ENCODE measurements around the gene RNF14. TPM values are rescaled to one million over a fixed set of nuclear protein-coding genes. Genes with fewer than 3 reads are reported as not detected.

The RNF14 gene
- total RNA-seq, 1 experiment from 2014 or later, result 20.1 TPM

- no peak overlapping the region for H2BK5ac ChIP-seq (ENCODE audit: insufficient read length, low read length)
- H3K27me3 ChIP-seq (ENCODE audit: insufficient read depth, low read length), result no peaks in the 10 kb centered on the region
- WGBS (ENCODE audit: extremely low coverage, insufficient read length, low lambda C conversion rate), result no CpG with 5 or more reads among the region's 11 CpGs
- no peak overlapping the region for H3K9ac ChIP-seq (ENCODE audit: extremely low read depth, insufficient read length, low read length)
- no peak overlapping the region for H2AFZ ChIP-seq (ENCODE audit: low read length)
- no peaks in the 10 kb centered on the region for H3K79me2 ChIP-seq (ENCODE audit: insufficient read depth, low read length)
- H3K14ac ChIP-seq (ENCODE audit: insufficient read depth, low read length), result no peak overlapping the region
- no peak overlapping the region for H3K4me2 ChIP-seq (ENCODE audit: insufficient read depth, insufficient read length, low read length)
- no peak overlapping the region for H2BK120ac ChIP-seq (ENCODE audit: low read depth, low read length, poor library complexity, severe bottlenecking)
- no peak overlapping the region for H4K91ac ChIP-seq (ENCODE audit: insufficient read length, low read depth, low read length)
- no peaks in the 10 kb centered on the region for H3K27me3 Mint-ChIP-seq (ENCODE audit: low read depth)
- no peak for DNase-seq
- no peak overlapping the region for H3K27ac Mint-ChIP-seq
- TF ChIP-seq CTCF (conservative IDR thresholded peaks at IDR 0.05), result no peak
- peaks cover 0 to 2% of the 10 kb centered on the region in 2 experiments; a peak in 1 of 4 replicates for H3K4me1 Mint-ChIP-seq
- H4K5ac ChIP-seq (ENCODE audit: insufficient read length, low read depth, low read length), result no peak overlapping the region
- no peaks in the 10 kb centered on the region for H3K23me2 ChIP-seq (ENCODE audit: insufficient read length, low read depth, low read length, poor library complexity, severe bottlenecking)
- no peak overlapping the region for H2BK15ac ChIP-seq (ENCODE audit: low read depth, low read length)
- no peak overlapping the region for H3K4ac ChIP-seq (ENCODE audit: low read depth, low read length)
- no peak overlapping the region for H3T11ph ChIP-seq (ENCODE audit: low read length)
- H3K36me3 Mint-ChIP-seq (ENCODE audit: insufficient read depth in 1 of 3, low read depth in 3 of 3), result peaks cover 24 to 78% (median 70%) of the 10 kb centered on the region in 3 experiments; a peak in 6 of 7 replicates
- H3K9me3 ChIP-seq (ENCODE audit: control insufficient read depth, low read depth, low read length), result no peaks in the 10 kb centered on the region
- H3K79me1 ChIP-seq (ENCODE audit: insufficient read depth, low read depth, low read length, poor library complexity, severe bottlenecking), result no peaks in the 10 kb centered on the region
- H2BK12ac ChIP-seq (ENCODE audit: insufficient read length, low read depth, low read length), result no peak overlapping the region
- no peak overlapping the region for H3K4me3 Mint-ChIP-seq
- no peak overlapping the region for H3K23ac ChIP-seq (ENCODE audit: insufficient read length, low read depth, low read length)
- no peak overlapping the region for H3K18ac ChIP-seq (ENCODE audit: insufficient read length, low read depth, low read length)
- no peak overlapping the region for H4K8ac ChIP-seq (replicated peaks; ENCODE audit: insufficient read length, low read depth, low read length)
- no peaks in the 10 kb centered on the region for H3K9me3 Mint-ChIP-seq
- H3K27ac ChIP-seq (ENCODE audit: insufficient read length, low read depth, low read length), result no peak overlapping the region
- H3K4me1 ChIP-seq (ENCODE audit: insufficient read depth, low read length), result no peaks in the 10 kb centered on the region
- H4K20me1 ChIP-seq (ENCODE audit: control insufficient read depth, insufficient read depth, insufficient read length), result peaks cover 2% of the 10 kb centered on the region
- H3K56ac ChIP-seq (ENCODE audit: insufficient read length, low read depth, low read length), result no peak overlapping the region
- H2BK20ac ChIP-seq (ENCODE audit: low read depth, low read length, poor library complexity, severe bottlenecking), result no peak overlapping the region
- no peak overlapping the region for H2AK5ac ChIP-seq (ENCODE audit: insufficient read length, low read length)
These were observed 34.6 kb upstream of the RNF14 start for GRCh38 chr5:141934099-141934844.
